HG03196 (cell line): ENCODE data around the gene ZNF582.
"Not testable (repeated sequence)": the region's sequence is repeated elsewhere in the genome, so short reads cannot be mapped to it uniquely, and the experiment has no call there.

Experiments
- ATAC-seq: cut with Tn5 transposase; IDR thresholded peaks from one replicate; pipeline ENCODE4 v1.9.1; 2021; ENCODE audit not compliant: unreplicated experiment

Gene ZNF582

GRCh38 chr19:56355517-56355916 lies 37.8 kb downstream of the ZNF582 start:
- no peak for ATAC-seq

GRCh38 chr19:56351208-56351607 lies 42.1 kb downstream of the ZNF582 start:
- no peak for ATAC-seq

GRCh38 chr19:56350416-56351045 lies 42.8 kb downstream of the ZNF582 start:
- ATAC-seq = no peak

GRCh38 chr19:56348289-56348877 lies 45.0 kb downstream of the ZNF582 start:
- no peak for ATAC-seq

- no peak for ATAC-seq
These were observed 46.1 kb downstream of the ZNF582 start for GRCh38 chr19:56347163-56347778.

- ATAC-seq = no peak
These were observed 51.4 kb downstream of the ZNF582 start for GRCh38 chr19:56341948-56342347.

- not testable (repeated sequence) for ATAC-seq
These were observed 54.3 kb downstream of the ZNF582 start for GRCh38 chr19:56339031-56339430.

GRCh38 chr19:56337077-56337476 lies 56.3 kb downstream of the ZNF582 start:
- ATAC-seq = not testable (repeated sequence)

- ATAC-seq = not testable (repeated sequence)
These were observed 58.0 kb downstream of the ZNF582 start for GRCh38 chr19:56335371-56335770.

- ATAC-seq = no peak
These were observed 59.8 kb downstream of the ZNF582 start for GRCh38 chr19:56333506-56333905.
